Subcutaneous adipose tissue (tissue), 4 donors: Measurements from ENCODE around the gene STK38L. TPM values are rescaled to one million over a fixed set of nuclear protein-coding genes. Genes with fewer than 3 reads are reported as not detected.

Experiments used
- CTCF ChIP-seq: fragments of 450-650 bp; IDR thresholded peaks from one replicate; pipeline ENCODE4 v1.5.1; 2016; ENCODE audit warnings: low read depth, mild to moderate bottlenecking, control low read depth, antibody characterized with exemption, moderate library complexity
- total RNA-seq, 4 donors: library from RNA; depleted of rRNA; stranded (reverse); fragments of >200 nt; gene quantifications; one replicate each; pipeline ENCODE4 v1.1.0, GENCODE V29; 2016

STK38L gene
- total RNA-seq, 4 donors from 2014 or later: 30.1 to 75.7 (median 51.6) TPM

- TF ChIP-seq CTCF: no peak
Observed at GRCh38 chr12:27289414-27289813, 45.3 kb downstream of the STK38L start.

GRCh38 chr12:27290501-27291168, 46.5 kb downstream of the STK38L start:
- TF ChIP-seq CTCF: no peak

- no peak for TF ChIP-seq CTCF
Observed at GRCh38 chr12:27291862-27292261, 47.8 kb downstream of the STK38L start.

- no peak for TF ChIP-seq CTCF
Observed at GRCh38 chr12:27292718-27293117, 48.6 kb downstream of the STK38L start.

GRCh38 chr12:27293463-27293862, 49.4 kb downstream of the STK38L start:
- no peak for TF ChIP-seq CTCF

- no peak for TF ChIP-seq CTCF
Observed at GRCh38 chr12:27296674-27297073, 52.6 kb downstream of the STK38L start.

- no peak for TF ChIP-seq CTCF
Observed at GRCh38 chr12:27297566-27297965, 53.5 kb downstream of the STK38L start.
